GM23338 (cell line): ENCODE measurements around the gene CUBN. TPM values are rescaled to one million over a fixed set of nuclear protein-coding genes. Genes with fewer than 3 reads are reported as not detected.

ENCODE experiments used
- ATAC-seq: fragments of 200-7000 bp; cut with Tn5 transposase; 3 replicates; pipeline ENCODE4 v1.9.1; 2020
- DNase-seq: peaks from one replicate; pipeline ENCODE4 v3.0.0-alpha.2; 2015; ENCODE audit warnings: low spot score
- H2AFZ ChIP-seq: fragments of 200-600 bp; sonication (generic); 2 replicates; pipeline ENCODE4 v1.8.0; 2016; ENCODE audit warnings: antibody characterized with exemption, mild to moderate bottlenecking, moderate library complexity
- H3F3A ChIP-seq: fragments of 200-600 bp; sonication (generic); replicated peaks from 2 replicates; pipeline ENCODE4 v1.8.0; 2017; ENCODE audit warnings: antibody characterized with exemption, mixed run types, low read depth
- H3K27ac ChIP-seq: fragments of 200-600 bp; sonication (generic); 2 replicates; pipeline ENCODE4 v1.6.1; 2016; ENCODE audit warnings: low read depth
- H3K27me3 ChIP-seq: fragments of 200-600 bp; sonication (generic); 2 replicates; pipeline ENCODE4 v1.8.0; 2016; ENCODE audit warnings: mild to moderate bottlenecking, mixed run types, moderate library complexity; ENCODE audit not compliant: insufficient read depth
- H3K36me3 ChIP-seq: fragments of 200-600 bp; sonication (generic); 2 replicates; pipeline ENCODE4 v1.8.0; 2016; ENCODE audit warnings: mild to moderate bottlenecking; ENCODE audit not compliant: insufficient read depth
- H3K4me1 ChIP-seq: fragments of 200-600 bp; sonication (generic); 2 replicates; pipeline ENCODE4 v1.8.0; 2016; ENCODE audit warnings: mild to moderate bottlenecking, moderate library complexity; ENCODE audit not compliant: insufficient read depth
- H3K4me2 ChIP-seq: fragments of 200-600 bp; sonication (generic); 2 replicates; pipeline ENCODE4 v1.7.1; 2017; ENCODE audit warnings: mixed run types
- H3K4me3 ChIP-seq: fragments of 200-600 bp; sonication (generic); 2 replicates; pipeline ENCODE4 v1.6.1; 2016; ENCODE audit warnings: mixed run types
- H3K79me2 ChIP-seq: fragments of 200-600 bp; sonication (generic); replicated peaks from 2 replicates; pipeline ENCODE4 v1.8.0; 2017; ENCODE audit warnings: mild to moderate bottlenecking; ENCODE audit not compliant: insufficient read depth
- H3K9me2 ChIP-seq: fragments of 200-600 bp; sonication (generic); 2 replicates; pipeline ENCODE4 v1.8.0; 2017; ENCODE audit not compliant: insufficient read depth
- H4K20me1 ChIP-seq: fragments of 200-600 bp; sonication (generic); replicated peaks from 2 replicates; pipeline ENCODE4 v1.8.0; 2017; ENCODE audit warnings: mild to moderate bottlenecking; ENCODE audit not compliant: insufficient read depth
- H3K27ac Mint-ChIP-seq: 2 replicates; pipeline ENCODE4 v1.8.0; 2020; ENCODE audit warnings: inconsistent platforms, mild to moderate bottlenecking, moderate library complexity, mixed read lengths
- H3K27me3 Mint-ChIP-seq: 3 replicates; pipeline ENCODE4 v1.8.0; 2022; ENCODE audit warnings: low read depth, mild to moderate bottlenecking, moderate library complexity, mixed read lengths, inconsistent platforms; ENCODE audit not compliant: insufficient read depth, poor library complexity
- H3K36me3 Mint-ChIP-seq: 3 replicates; pipeline ENCODE4 v1.8.0; 2021; ENCODE audit warnings: low read depth, mild to moderate bottlenecking, inconsistent platforms, moderate library complexity, mixed read lengths
- H3K4me1 Mint-ChIP-seq: 3 replicates; pipeline ENCODE4 v1.8.0; 2020; ENCODE audit warnings: mild to moderate bottlenecking, inconsistent platforms, mixed read lengths
- H3K4me3 Mint-ChIP-seq: 3 replicates; pipeline ENCODE4 v1.8.0; 2021; ENCODE audit warnings: moderate library complexity, mild to moderate bottlenecking, inconsistent platforms, mixed read lengths
- H3K9me3 Mint-ChIP-seq: 3 replicates; pipeline ENCODE4 v1.8.0; 2020; ENCODE audit warnings: moderate library complexity, mild to moderate bottlenecking, inconsistent platforms, mixed read lengths
- CTCF ChIP-seq, 2 experiments: fragments of 200-600 bp in 1 of 2; sonication (generic) in 1 of 2; conservative IDR thresholded peaks; 2 replicates each; pipeline versions ENCODE4 v1.5.1 to v1.6.1; 2016 to 2017; ENCODE audit warnings: antibody characterized with exemption in 2 of 2, low read depth in 2 of 2, mild to moderate bottlenecking in 2 of 2, moderate library complexity in 1 of 2
- NANOG ChIP-seq: IDR thresholded peaks from 2 replicates; pipeline ENCODE4 v1.6.1; 2016; ENCODE audit warnings: antibody characterized with exemption, borderline replicate concordance
- POLR2AphosphoS5 ChIP-seq: IDR thresholded peaks from 2 replicates; pipeline ENCODE4 v1.6.1; 2016; ENCODE audit warnings: antibody characterized with exemption, low read depth
- ZNF331 ChIP-seq: fragments of 250-450 bp; sonication (Bioruptor Pico); IDR thresholded peaks from 2 replicates; pipeline ENCODE4 v1.5.0; 2020; ENCODE audit warnings: low read depth, mild to moderate bottlenecking, moderate library complexity
- ZNF462 ChIP-seq: fragments of 250-450 bp; sonication (Bioruptor Pico); IDR thresholded peaks from 2 replicates; pipeline ENCODE4 v1.5.0; 2020; ENCODE audit warnings: mild to moderate bottlenecking, moderate library complexity
- polyA plus RNA-seq: library from polyadenylated mRNA; unstranded; fragments of >200 nt; fragmentation: Nextera tagmentation; extraction: Ambion mirVana; gene quantifications from 2 replicates; pipeline ENCODE4 v1.2.1, GENCODE V29; 2016
- total RNA-seq: library from RNA; depleted of rRNA; stranded (reverse); fragments of >200 nt; shearing (Covaris generic); gene quantifications from 2 replicates; pipeline ENCODE4 v1.2.3, GENCODE V29; 2014
- TF ChIP-seq, protein P1 (sequence below): IDR thresholded peaks from 2 replicates; pipeline ENCODE4 v1.6.1; 2016; ENCODE audit warnings: antibody characterized with exemption

CUBN gene
- total and polyA plus RNA-seq, 2 experiments from 2014 or later, result 0.06 to 1.8 TPM

GRCh38 chr10:16857419-16857818, 272.2 kb downstream of the CUBN start (continued):
- TF ChIP-seq ZNF462 (CRISPR knock-in tag), result no peak
- TF ChIP-seq CTCF (conservative IDR thresholded peaks at IDR 0.05; ENCODE audit: low read depth in 2 of 2), result no peak
- TF ChIP-seq ZNF331 (CRISPR knock-in tag), result no peak

GRCh38 chr10:16856567-16856966, 273.0 kb downstream of the CUBN start:
- Mint-ChIP-seq H3K9me3 (no peaks in the 10 kb centered on the region), H3K4me3 (no peak overlapping the region), H3K36me3 (no peaks in the 10 kb centered on the region), H3K4me1 (peaks cover 17% of the 10 kb centered on the region), H3K27ac (no peak overlapping the region), H3K27me3 (peaks cover 2% of the 10 kb centered on the region)
- ATAC-seq (peak; percentile 55), DNase-seq (peak; percentile 51)
- Histone ChIP-seq H3K79me2 (no peaks in the 10 kb centered on the region), H3F3A (no peaks in the 10 kb centered on the region), H3K4me1 (peaks cover 17% of the 10 kb centered on the region), H3K4me3 (no peak overlapping the region), H3K27me3 (no peaks in the 10 kb centered on the region), H2AFZ (no peak overlapping the region), H3K9me2 (no peaks in the 10 kb centered on the region), H4K20me1 (no peaks in the 10 kb centered on the region), H3K27ac (no peak overlapping the region), H3K36me3 (no peaks in the 10 kb centered on the region), H3K4me2 (peak overlapping the region; percentile 49; the same call in 1 of the 2 replicates)
- TF ChIP-seq ZNF331 (CRISPR knock-in tag), result no peak
- TF ChIP-seq ZNF462 (CRISPR knock-in tag), result 0 out of 2 replicates have a peak, but pooled peaks have one; percentile 26
- TF ChIP-seq, protein P1, sequence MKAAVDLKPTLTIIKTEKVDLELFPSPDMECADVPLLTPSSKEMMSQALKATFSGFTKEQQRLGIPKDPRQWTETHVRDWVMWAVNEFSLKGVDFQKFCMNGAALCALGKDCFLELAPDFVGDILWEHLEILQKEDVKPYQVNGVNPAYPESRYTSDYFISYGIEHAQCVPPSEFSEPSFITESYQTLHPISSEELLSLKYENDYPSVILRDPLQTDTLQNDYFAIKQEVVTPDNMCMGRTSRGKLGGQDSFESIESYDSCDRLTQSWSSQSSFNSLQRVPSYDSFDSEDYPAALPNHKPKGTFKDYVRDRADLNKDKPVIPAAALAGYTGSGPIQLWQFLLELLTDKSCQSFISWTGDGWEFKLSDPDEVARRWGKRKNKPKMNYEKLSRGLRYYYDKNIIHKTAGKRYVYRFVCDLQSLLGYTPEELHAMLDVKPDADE, result no peak
- TF ChIP-seq NANOG, result no peak
- no peak for TF ChIP-seq POLR2AphosphoS5
